Kasumi-1 (cell line): ENCODE data around the gene SLC2A9.

ENCODE experiments used
- DNase-seq, 2 experiments: peaks; one replicate each; lab custom pipeline; 2025; lab: John Stamatoyannopoulos, UW

SLC2A9 gene

DNA sequence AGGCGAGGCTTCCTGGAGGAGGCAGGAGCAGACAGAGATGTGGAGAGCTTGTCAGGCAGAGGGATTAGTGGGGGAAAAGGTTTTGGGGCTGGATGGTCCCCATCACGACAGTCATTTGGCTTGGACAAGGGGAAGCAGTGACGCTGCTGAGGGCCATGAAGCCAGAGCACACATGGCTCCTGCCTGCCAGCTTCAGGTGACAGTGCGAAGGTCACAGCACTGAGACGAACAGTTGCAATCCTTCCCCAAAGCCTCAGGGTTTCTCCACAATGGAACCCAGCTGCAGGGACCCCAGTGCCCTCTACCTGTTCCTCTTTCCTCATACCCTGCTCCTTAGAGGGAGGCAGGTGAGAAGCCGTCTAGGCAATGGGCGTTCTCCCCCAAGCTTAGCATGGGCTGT is 129.6 kb downstream of the SLC2A9 start:
- no peak for DNase-seq

DNA sequence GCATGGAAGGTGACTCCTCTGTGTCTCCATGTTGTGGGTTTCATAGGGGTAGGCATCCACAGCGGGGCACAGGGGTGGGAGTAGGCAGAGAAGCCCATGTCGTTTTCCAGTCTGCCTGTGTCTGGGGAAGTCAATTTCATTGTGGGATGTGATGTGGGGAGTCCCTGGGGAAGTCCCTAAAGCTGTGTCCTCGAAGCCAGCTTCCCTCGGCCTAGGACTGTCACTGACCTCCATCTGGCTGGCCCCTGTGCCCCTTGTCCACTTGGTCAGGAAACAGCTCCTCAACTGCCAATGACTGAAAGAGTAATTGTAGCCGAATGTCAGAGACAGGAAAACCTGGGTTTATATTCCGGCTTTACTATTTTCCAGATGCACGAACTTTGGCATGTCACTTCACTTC is 130.2 kb downstream of the SLC2A9 start:
- DNase-seq = no peak

DNA sequence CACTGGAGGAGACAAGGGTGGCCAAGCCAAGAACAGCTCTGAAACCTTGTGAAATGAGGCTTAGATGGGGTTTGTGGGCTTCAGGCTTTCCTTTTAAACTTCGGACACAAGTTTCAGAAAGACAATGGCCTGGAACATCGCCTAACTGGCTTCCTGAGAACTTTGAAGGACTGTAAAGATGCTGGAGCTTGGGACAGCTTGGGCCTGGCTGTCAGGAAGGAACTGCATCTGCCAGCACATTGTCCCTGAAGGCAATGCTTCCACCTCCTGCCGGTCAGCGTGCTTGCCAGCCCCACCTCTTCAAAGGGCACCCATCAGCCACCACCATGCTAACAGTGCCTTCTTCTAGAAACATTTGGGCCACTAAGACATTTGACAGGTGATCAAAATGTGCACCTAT is 132.0 kb downstream of the SLC2A9 start:
- no peak for DNase-seq

DNA sequence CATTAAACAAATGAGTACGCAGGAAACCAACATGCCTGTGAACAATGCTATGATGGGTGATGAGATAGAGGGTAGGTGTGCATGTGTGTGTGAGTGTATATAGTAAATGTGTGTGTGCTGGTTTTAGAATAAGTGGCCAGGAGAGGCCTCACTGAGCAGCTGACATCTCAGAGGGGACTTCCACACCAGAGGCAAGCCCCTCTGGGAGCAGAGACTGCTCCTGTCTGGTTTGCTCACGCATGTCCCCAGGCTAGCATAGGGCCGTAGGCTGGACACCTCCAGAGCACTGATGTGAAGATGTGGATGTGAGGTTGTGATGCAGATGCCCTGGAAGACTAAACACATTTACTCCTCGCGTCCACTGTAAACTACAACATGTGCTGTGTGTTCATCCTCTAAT is 135.3 kb downstream of the SLC2A9 start:
- DNase-seq = no peak

DNA sequence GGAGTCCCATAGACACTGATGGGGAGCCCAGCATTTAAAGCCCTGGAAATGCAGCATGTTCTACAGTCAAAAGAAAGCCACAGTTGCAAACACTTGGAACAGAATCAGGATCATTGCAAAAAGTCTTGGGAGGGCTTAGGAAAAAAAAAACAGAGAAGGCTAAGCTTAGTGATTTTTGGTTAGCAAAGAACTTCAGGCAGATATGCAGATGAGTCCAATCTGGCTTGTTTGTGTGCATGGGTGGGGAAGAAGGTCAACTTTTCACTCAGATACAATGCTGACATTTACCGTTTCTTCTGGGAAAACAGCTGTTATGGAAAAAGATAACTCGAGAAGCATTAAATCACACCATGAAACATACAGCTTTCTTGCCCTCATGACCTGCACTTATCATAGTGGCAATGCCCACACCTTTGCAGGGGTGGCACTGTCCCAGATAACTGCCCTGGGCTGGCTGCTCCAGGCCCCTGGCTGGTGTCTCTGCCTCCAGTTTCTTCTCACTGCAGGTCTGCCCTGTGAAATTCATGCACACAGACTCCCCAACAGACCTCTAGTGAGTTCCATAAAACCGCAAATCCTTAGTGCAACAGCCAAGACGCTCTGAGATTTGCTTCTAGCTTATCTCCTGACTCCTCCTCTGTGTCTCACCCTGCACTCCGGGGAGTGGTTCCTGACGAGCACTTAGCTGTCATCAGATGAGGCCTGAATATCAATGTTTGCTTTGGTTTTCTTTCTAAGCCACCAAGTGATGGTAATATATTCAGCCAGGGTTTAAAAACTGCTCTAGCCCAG is 140.7 kb downstream of the SLC2A9 start:
- DNase-seq = no peak

DNA sequence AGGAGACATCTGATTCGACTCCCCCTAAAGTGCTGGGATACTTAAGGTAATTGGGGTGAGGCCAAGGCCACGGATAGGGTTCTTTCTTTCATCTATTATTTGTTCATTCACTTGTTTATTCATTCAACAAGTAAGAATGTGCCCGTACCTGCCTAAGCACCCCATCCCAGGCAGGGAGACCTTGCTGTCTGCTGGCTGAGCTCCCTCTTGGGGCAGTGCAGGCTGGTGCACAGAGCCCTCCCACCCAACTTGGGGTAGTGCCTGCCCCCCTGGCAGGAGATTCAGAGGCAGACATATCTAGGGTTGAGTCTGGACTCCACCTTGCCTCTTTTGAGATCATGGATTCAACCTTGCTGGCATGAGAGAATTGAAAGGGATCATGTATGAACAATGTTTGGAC is 144.2 kb downstream of the SLC2A9 start:
- DNase-seq = no peak

DNA sequence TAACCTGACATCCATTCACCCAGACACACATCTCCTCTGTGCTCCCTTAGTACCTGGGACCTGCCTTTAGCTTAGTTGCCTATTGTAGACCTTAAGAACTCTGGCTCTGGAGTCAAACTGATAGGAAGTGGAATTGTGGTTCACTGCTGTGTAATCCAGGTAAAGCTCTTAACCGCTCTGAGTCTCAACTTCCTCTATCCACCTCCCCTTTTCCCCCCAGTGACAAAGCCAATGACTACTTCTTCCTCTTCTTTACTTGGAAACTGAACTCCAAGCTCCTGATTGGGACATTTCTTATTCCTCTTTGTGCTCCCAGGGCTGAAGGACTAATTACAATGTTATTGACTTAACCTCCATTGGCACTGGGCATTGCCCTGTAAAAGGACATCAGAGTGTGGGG is 145.8 kb downstream of the SLC2A9 start:
- DNase-seq = peak; percentile 48 to 65

DNA sequence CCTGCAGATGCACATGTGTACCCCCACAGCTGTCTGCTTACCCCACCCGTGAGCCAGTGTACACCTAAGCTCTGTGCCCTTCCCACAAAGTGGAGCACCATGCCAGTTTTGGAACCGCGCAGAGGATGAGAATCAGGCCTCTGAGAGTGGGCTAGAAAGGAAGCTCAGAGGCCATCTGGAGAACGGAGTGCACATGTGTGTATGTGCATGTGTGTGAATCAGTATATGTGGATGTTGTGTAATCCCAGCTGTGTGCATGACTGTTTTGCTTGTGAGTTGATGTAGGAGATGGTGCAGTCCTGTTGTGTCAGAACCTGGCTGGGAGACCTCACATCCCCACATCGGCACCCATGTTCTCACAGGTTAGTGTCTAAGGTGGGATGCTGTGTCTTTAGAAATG is 146.9 kb downstream of the SLC2A9 start:
- DNase-seq = no peak

DNA sequence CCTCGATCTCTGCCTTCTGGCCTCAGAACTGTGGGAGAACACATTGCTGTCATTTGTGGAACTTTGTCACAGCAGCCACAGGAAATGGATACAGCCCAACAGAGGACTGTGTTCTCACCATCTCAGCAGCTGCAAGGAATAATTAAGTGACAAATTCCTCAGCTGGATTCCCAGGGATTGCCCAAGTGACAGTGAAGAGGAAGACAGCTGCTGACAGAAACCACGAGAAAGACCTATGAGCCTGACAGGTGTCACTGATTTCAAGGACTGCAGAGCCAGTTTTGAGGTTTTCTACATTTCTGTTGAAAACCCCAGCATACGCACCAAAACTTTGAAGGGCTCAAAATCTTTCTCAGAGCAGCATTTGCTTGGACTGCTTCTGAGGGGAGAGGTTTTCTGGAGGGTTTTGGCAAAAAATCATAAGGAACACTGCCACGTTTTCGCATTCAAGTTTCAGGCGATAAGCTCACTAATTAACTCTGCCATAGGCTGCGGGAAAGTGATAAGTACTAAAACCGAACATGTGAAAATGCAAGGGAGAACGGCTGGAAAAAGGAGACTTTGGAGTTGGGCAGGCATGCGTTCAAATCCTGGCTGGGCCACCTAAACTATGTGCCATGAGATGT is 151.0 kb downstream of the SLC2A9 start:
- no peak for DNase-seq

DNA sequence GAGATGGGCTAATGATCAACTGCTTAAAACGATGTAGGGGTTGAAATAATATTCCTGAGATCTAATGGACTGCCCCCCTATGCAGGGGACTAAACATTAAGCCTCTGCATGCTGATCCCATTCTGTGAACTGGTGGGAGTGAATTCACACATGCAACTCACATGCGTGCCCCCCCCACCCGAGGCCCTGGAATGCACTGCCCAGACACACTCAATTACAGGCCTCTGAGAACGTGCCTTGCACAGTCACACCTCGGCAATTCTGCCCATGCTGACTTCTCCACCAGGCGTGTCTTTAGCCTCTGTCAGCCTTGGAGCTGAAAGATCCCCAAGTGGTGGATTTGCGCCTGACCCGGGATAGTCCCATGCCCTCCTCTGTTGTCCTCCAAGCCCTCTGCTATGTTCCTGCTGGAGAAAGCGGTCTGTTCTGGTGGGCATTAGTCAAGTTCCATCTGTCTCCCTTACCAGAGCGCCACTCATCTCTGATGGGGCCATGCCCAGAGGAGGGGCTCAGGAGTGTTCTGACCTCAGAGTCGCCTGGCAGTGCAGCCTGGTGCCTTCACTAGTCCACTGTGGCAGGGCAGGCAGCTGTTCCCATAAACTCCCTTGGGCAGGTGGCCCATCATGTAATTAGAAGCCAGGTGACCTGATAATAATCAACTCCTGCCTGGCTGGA is 153.4 kb downstream of the SLC2A9 start:
- no peak for DNase-seq

DNA sequence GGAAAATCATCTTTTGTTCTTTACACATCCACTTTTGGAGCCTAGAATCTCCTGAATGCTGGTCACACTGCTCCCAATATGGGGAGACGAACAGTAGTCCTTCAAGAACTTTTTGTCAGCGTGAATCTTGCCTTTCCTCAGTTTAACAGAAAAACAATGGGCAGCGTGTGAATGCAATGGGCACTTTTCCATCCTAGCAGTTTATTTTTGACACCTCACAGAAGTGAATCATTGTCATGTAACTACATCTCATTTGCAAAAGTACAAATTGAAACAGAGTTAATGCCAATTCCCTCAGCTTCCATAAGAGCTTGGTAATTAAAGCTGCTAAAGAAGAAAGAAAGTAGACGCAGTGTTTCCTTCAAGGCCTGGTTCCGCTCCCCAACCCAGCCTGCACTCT is 154.4 kb downstream of the SLC2A9 start:
- no peak for DNase-seq

DNA sequence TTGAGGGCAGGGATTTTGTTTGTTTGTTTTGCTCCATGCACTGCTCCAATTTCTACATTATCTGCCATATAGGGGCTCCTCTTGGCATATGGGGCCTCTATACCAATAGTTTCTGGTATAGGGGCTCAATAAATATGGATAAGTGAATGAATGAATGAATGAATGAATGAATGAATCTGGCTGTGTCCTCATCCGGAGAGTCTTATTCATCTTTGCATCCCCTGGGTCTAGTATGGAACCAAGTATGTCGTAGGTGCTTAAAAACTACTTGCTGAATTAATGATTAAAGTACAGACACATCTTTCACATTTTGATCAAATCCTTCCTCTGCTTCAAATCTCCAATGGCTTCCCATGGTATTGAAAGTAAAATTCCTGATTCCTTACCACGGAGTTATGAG is 159.7 kb downstream of the SLC2A9 start:
- DNase-seq = no peak

DNA sequence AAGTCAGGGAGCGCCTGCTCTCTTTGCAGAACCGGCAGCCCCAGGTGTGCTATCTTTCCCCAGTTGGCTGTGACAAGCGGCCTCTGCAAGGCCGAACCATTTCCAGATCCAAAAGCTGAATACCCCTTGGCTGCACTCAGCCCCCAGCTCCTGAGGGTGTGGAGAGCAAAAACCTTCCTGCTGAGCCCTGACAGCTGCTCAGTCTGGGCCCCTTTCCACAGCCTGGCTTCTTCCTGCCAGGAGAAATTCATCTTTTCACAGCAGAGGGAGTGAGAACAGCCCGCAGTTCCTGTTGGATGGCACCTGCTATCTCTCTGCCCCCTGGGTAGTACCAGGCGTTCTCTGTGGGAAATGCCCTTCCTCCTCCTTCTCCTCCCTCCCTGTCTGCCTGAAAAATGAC is 161.5 kb downstream of the SLC2A9 start:
- DNase-seq = no peak

DNA sequence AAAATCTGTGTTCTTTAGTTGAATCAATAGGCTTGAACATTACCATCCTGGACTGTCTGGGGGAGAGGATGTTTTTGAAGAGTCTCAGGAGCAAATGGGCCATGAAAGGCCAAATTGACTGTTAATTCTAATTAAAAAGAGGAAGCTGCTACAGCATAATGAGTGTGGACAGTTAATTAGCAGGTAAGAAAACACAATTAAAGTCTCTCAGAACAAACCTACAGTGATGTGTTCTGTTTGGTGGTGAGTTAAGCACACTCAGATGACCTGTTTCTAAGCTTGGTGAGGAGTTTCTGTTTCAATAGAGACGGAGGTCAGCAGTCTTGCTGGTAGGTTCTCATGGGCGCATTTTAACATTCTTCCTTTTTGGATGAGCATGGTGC is 171.8 kb downstream of the SLC2A9 start:
- DNase-seq = no peak

DNA sequence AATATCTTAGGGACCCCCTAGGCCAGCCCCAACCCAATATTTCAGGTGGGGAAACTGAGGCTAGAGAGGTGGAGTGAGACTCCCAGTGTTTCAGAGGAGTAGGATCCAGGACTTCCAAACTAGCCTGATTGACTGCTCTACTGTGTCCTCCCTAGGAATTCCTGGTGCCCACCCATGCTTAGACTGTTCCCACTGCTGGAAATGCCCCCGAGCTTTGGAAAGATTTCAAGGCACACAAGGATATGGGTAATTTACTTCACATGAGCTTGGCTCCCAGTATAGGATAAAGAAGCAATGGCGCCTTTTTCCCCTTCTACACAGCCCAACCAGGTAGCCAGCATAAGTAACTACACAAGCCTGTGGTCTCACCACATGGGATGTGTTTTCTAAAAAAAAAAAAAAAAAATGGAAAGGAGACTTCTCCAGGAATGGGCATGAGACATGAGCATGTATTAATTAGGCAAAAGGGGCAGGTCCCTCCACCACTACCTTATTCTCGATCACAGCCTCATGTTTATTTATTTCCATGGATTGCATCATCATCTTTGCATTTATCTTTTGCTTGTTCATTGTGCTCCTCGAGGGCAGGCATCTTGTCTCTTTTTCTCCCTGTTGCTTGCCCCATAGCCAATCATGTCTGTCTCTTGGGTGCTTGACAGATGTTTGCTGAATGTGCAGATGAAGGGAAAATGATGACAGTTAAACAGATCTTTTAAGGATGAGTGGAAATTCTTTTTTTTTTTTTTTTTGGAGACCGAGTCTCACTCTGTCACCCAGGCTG is 173.1 kb downstream of the SLC2A9 start:
- DNase-seq = no peak

DNA sequence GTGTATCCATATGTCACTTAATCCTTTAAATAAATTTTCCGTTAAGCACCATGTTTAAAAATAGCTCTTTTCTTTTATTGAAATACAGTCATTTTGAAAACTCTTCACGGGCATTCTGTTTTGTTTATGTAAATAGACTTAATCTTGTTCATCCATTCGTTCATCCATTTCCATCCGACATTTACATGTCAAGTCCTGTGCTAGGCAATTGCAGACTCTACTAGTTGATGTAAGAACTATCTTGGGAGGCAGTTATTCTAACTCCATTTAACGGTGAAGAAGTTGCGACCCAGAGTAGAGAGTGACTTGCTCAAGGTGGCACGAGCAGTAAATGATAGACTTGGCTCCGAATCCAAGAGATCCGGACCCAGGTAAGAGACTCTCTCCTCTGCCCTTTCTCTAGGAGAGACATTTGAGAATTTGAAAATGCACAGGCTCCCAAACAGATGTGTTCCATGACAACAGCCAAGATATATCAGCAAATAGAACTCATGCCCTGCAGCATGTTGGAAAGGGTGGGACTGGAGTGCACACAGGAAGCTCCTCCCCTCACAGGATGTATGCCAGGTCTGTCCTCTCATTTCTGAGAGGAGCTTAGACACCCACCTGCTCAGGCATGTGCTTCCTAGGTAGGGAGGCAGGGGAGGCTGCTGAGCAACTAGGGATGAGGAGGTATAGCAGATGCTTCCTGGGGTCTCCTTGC is 175.4 kb downstream of the SLC2A9 start:
- no peak for DNase-seq

DNA sequence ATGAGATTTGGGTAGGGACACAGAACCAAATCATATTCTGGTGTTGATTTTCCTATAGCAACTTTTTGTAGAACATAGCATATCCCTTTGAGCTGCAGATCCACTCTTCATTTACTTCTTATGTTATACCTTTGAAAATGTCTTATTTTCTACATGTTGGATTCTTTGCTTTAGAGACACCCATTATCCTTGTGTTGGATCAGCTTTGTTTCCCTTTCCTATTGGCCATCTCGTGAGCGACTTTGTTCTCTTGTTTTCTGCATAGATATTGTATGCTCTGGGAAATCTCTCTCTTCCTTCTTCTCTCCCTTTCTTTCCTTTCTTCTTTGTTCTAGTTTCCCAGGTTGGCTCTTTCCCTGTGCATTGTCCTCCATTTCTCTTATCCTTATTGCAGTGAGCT is 180.2 kb downstream of the SLC2A9 start:
- no peak for DNase-seq

DNA sequence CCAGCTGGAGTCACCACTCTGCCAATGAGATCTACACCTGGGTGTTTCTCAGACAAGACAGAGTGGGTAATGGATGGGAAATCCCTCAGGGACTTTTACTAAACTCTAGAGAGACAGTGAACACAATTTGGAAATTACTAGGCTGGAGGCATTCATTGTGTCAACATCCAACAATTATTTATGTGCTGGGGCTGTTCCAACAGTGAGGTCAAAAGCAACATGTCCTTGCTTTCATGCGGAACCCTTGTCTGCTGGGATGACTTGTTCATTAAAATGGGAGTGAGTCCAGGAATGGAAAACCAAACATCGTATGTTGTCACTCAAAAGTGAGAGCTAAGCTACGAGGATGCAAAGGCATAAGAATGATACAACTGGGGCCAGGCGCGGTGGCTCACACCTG is 185.9 kb downstream of the SLC2A9 start:
- DNase-seq = no peak

DNA sequence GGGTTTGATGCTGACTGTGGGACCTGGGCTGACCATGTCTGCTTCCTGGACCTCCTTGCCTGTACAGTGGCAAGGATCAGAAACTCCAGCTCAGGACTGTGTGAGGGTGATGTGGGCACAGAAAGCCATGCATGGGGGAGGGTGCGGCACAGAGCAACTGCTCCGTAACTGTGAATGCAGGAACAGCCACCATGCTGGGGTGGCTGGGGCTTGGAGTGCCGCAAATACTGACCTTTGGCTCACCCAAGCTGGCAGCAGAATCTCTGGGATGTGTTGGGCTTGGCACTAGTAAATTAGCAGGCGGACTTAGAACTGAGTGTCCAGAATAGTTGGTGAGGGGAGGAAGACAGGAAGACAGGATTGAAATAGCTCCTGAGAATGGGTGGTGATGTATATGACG is 187.9 kb downstream of the SLC2A9 start:
- DNase-seq = no peak

DNA sequence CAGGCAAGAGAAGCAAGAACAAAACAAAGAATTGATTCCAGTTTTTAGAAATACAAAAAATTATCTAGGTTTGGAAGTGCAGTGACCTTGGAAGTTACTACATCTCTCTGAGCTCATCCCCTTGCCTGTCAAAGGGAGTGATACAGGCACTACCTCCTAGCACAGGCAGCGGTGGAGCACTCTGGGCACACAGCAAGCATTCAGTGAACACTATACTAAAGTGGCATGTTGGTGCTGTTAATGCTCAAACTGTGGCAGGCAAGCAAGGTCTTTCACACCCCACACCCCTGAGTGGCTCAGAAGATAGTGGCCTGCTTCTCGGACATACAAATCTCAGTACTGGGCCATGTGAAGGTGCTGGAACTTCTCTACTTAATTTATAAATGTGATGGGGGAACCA is 188.7 kb downstream of the SLC2A9 start:
- DNase-seq = no peak

DNA sequence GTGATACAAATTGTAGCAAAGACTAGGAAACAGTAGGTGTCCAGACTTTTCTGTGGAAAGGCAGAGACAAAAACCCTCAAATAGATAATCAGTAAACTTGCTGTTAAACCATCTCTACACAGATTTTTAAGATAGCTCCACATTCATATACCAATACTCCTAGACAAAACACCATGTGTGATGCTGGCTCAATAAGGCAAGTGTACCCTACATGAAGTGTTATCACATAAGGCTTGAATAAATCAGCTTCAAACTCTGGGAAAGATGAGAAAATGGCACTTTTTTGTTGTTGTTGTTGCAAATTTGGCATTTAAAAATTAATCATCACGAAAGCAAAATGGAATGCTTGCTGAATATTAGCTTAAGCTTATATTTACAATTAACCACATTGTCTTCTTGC is 194.7 kb downstream of the SLC2A9 start:
- no peak for DNase-seq

DNA sequence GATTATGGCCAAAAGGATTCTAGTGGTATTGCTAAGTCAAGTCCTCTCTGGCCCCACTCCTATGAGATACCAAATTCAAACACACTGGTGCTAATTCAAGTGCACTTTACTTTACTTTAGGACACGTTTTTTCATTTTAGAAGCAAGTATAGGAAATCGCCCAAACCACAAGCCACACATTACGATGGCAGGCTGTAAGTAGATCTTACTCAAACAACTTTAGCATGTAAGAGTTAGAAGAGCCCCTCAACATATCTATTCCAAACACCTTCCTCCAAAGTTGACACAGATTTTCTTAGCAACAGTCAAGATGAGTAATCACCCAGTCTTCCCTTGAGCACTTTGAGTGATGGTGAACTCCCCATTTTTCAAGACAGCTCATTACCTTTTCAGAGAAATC is 196.2 kb downstream of the SLC2A9 start:
- DNase-seq = peak in 1 of 2 experiments; percentile 2
